KMS-11 (cell line): ENCODE measurements around the gene OR14K1.
"Not testable (repeated sequence)": the region's sequence is repeated elsewhere in the genome, so short reads cannot be mapped to it uniquely, and the experiment has no call there.

Source experiments
- H2AFZ ChIP-seq: fragments of 200-600 bp; sonication (generic); 2 replicates; pipeline ENCODE4 v1.6.1; 2016; ENCODE audit warnings: antibody characterized with exemption, mixed run types, low read depth
- H3K27ac ChIP-seq: fragments of 200-600 bp; sonication (generic); 2 replicates; pipeline ENCODE4 v1.6.1; 2016; ENCODE audit warnings: mild to moderate bottlenecking, mixed run types
- H3K27me3 ChIP-seq: fragments of 200-600 bp; sonication (generic); 2 replicates; pipeline ENCODE4 v1.6.1; 2017; ENCODE audit warnings: mild to moderate bottlenecking, low read depth, mixed run types, moderate library complexity; ENCODE audit not compliant: insufficient read depth
- H3K36me3 ChIP-seq: fragments of 200-600 bp; sonication (generic); 2 replicates; pipeline ENCODE4 v1.6.1; 2017; ENCODE audit warnings: mild to moderate bottlenecking, mixed run types; ENCODE audit not compliant: insufficient read depth
- H3K4me1 ChIP-seq: fragments of 200-600 bp; sonication (generic); 2 replicates; pipeline ENCODE4 v1.6.1; 2016; ENCODE audit warnings: mild to moderate bottlenecking, low read depth, mixed run types; ENCODE audit not compliant: poor library complexity, severe bottlenecking
- H3K4me2 ChIP-seq: fragments of 200-600 bp; sonication (generic); 2 replicates; pipeline ENCODE4 v1.7.0; 2016; ENCODE audit warnings: mild to moderate bottlenecking, mixed run types
- H3K4me3 ChIP-seq: fragments of 200-600 bp; sonication (generic); IDR thresholded peaks from 2 replicates; pipeline ENCODE4 v1.6.1; 2017; ENCODE audit warnings: low read depth, low read length, mixed read lengths; ENCODE audit not compliant: insufficient read depth
- H3K79me2 ChIP-seq: fragments of 200-600 bp; sonication (generic); 2 replicates; pipeline ENCODE4 v1.6.1; 2016; ENCODE audit warnings: low read depth, mixed run types; ENCODE audit not compliant: insufficient read depth
- H3K9ac ChIP-seq: fragments of 200-600 bp; sonication (generic); 2 replicates; pipeline ENCODE4 v1.6.1; 2016; ENCODE audit warnings: mild to moderate bottlenecking, mixed run types
- H4K20me1 ChIP-seq: fragments of 200-600 bp; sonication (generic); 2 replicates; pipeline ENCODE4 v1.6.1; 2016; ENCODE audit warnings: mild to moderate bottlenecking, mixed run types; ENCODE audit not compliant: insufficient read depth
- CTCF ChIP-seq: fragments of 200-600 bp; sonication (generic); conservative IDR thresholded peaks from 2 replicates; pipeline ENCODE4 v1.6.1; 2017; ENCODE audit warnings: low read depth, mild to moderate bottlenecking, antibody characterized with exemption, low read length, moderate library complexity, mixed read lengths

The OR14K1 gene

GRCh38 chr1:247747616-247748015 lies 9.2 kb downstream of the OR14K1 start:
- H3K27ac ChIP-seq, result no peak overlapping the region
- TF ChIP-seq CTCF, result no peak
- no peaks in the 10 kb centered on the region for H3K27me3 ChIP-seq
- H2AFZ ChIP-seq, result no peak overlapping the region
- H3K4me3 ChIP-seq, result no peak overlapping the region
- H3K4me1 ChIP-seq, result no peaks in the 10 kb centered on the region
- no peak overlapping the region for H3K4me2 ChIP-seq
- H4K20me1 ChIP-seq, result no peaks in the 10 kb centered on the region
- no peak overlapping the region for H3K9ac ChIP-seq
- no peaks in the 10 kb centered on the region for H3K79me2 ChIP-seq
- no peaks in the 10 kb centered on the region for H3K36me3 ChIP-seq

DNA sequence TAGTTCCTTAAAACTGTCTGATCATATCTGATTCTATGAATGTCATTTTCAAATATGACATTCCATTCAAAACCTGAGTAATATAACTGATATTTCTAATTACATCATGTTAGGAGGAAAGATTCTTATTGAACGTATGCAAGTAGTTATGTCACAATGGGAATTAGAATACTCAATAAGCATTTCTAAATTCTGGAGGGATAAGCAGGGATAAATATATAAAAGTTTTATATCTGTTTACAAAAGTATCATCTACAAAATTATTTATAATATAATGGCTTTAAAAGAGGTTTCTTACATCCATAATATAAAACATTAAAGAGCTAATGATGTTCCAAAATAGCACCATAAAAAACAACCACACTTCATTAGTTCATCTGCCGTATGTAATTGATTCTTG lies 9.6 kb downstream of the OR14K1 start, which contains the start of gene OR14A2:
Gene OR14A2, minus strand, starts transcription at position 101 of the 400 bp plus-strand sequence.
- no peak for TF ChIP-seq CTCF
- Histone ChIP-seq H3K36me3 (no peaks in the 10 kb centered on the region), H4K20me1 (no peaks in the 10 kb centered on the region), H3K9ac (no peak within 1 kb of the TSS), H2AFZ (no peak within 1 kb of the TSS), H3K4me1 (no peaks in the 10 kb centered on the region), H3K4me2 (no peak within 1 kb of the TSS), H3K27ac (no peak within 1 kb of the TSS), H3K79me2 (no peaks in the 10 kb centered on the region), H3K27me3 (no peaks in the 10 kb centered on the region), H3K4me3 (no peak within 1 kb of the TSS)

GRCh38 chr1:247749870-247750269 lies 11.5 kb downstream of the OR14K1 start:
- no peaks in the 10 kb centered on the region for H3K79me2 ChIP-seq
- no peaks in the 10 kb centered on the region for H4K20me1 ChIP-seq
- no peaks in the 10 kb centered on the region for H3K4me1 ChIP-seq
- no peak overlapping the region for H3K27ac ChIP-seq
- no peak overlapping the region for H2AFZ ChIP-seq
- H3K4me3 ChIP-seq, result no peak overlapping the region
- TF ChIP-seq CTCF, result no peak
- no peaks in the 10 kb centered on the region for H3K27me3 ChIP-seq
- no peaks in the 10 kb centered on the region for H3K36me3 ChIP-seq
- no peak overlapping the region for H3K4me2 ChIP-seq
- no peak overlapping the region for H3K9ac ChIP-seq

DNA sequence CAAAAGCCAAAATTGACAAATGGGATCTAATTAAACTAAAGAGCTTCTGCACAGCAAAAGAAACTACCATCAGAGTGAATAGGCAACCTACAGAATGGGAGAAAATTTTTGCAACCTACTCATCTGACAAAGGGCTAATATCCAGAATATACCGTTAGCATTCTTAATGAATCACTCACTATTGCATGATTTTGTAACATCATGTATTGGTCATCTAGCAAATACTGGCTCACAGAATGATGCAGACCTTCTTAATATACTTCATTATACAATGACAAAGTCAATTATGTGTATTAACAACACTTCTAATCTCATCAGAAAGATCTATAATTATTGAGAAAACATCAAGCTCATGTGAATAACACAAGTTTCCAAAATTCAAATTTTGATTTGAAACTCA lies 15.9 kb downstream of the OR14K1 start:
- H4K20me1 ChIP-seq, H3K4me1 ChIP-seq, H3K79me2 ChIP-seq, H3K27me3 ChIP-seq, H3K27ac ChIP-seq, H3K4me3 ChIP-seq, H3K9ac ChIP-seq, H3K4me2 ChIP-seq, H3K36me3 ChIP-seq, H2AFZ ChIP-seq: not testable (repeated sequence)

DNA sequence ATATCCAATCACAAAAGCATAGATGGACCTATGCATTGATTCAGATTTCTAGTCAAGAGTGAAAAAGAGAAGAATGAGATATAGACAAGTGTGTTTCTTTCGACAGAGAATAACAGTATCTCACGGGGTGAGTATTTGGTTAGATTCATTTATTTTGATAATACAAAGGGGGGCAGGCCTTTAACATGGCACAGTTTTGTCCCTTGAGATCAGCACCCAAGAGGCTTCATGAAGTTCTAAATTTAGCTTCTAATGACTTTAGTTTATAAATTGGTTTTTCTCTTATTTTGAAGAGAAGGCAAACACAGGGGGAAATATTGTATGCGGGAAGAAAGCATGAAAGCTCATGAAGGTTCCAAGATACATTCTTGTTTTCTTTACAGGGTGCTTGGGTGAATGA lies 22.0 kb downstream of the OR14K1 start, which contains the start of gene OR1C1:
Gene OR1C1, minus strand, starts transcription at position 101 of the 400 bp plus-strand sequence. CDS start 2,150 bp downstream, outside the sequence.
- Histone ChIP-seq H2AFZ (no peak within 1 kb of the TSS), H3K9ac (no peak within 1 kb of the TSS), H3K4me1 (no peaks in the 10 kb centered on the region), H3K79me2 (no peaks in the 10 kb centered on the region), H3K27me3 (no peaks in the 10 kb centered on the region), H3K36me3 (no peaks in the 10 kb centered on the region), H3K4me2 (no peak within 1 kb of the TSS), H3K27ac (no peak within 1 kb of the TSS), H3K4me3 (no peak within 1 kb of the TSS), H4K20me1 (no peaks in the 10 kb centered on the region)
- no peak for TF ChIP-seq CTCF
